OCI-LY7 (cell line): ENCODE results near the gene OR1E1. TPM values are rescaled to one million over a fixed set of nuclear protein-coding genes. Genes with fewer than 3 reads are reported as not detected.
"Not testable (repeated sequence)": the region's sequence is repeated elsewhere in the genome, so short reads cannot be mapped to it uniquely, and the experiment has no call there.

Experiments
- BruUV-seq: library from RNA; stranded (reverse); fragments of 400-500 nt; replicated peaks from 2 replicates; lab custom pipeline; 2021; lab: Mats Ljungman, UMichigan
- CTCF ChIA-PET: fragments of 300-600 bp; sonication (Branson Sonifier 250); formaldehyde crosslinking; loops from one replicate; lab custom pipeline; 2022; ENCODE audit warnings: antibody characterized with exemption; ENCODE audit not compliant: unreplicated experiment; lab: Charles Lee
- POLR2A ChIA-PET: fragments of 300-600 bp; sonication (Branson Sonifier 250); formaldehyde crosslinking; loops from one replicate; lab custom pipeline; 2022; ENCODE audit warnings: antibody characterized with exemption; lab: Charles Lee
- DNase-seq: peaks from one replicate; pipeline ENCODE4 v3.0.0-alpha.2; 2015; ENCODE audit warnings: low spot score
- H2AFZ ChIP-seq: fragments of 200-600 bp; sonication (generic), shearing (Covaris generic); 2 replicates; pipeline ENCODE4 v1.6.1; 2014; ENCODE audit warnings: mild to moderate bottlenecking, antibody characterized with exemption, low read length, moderate library complexity
- H3K27ac ChIP-seq: fragments of 200-600 bp; sonication (generic); 2 replicates; pipeline ENCODE4 v1.5.1; 2014; ENCODE audit warnings: mixed run types, low read depth, mild to moderate bottlenecking, moderate library complexity, low read length, inconsistent platforms; ENCODE audit not compliant: poor library complexity, severe bottlenecking
- H3K36me3 ChIP-seq: fragments of 200-600 bp; sonication (generic); 2 replicates; pipeline ENCODE4 v1.6.1; 2014; ENCODE audit warnings: mild to moderate bottlenecking, antibody characterized with exemption, low read length, moderate library complexity, mixed read lengths; ENCODE audit not compliant: insufficient read depth
- H3K4me1 ChIP-seq: fragments of 200-600 bp; sonication (generic); 2 replicates; pipeline ENCODE4 v1.5.1; 2014; ENCODE audit warnings: mild to moderate bottlenecking, low read length; ENCODE audit not compliant: insufficient read depth, poor library complexity, severe bottlenecking
- H3K4me2 ChIP-seq: fragments of 200-600 bp; sonication (generic); 2 replicates; pipeline ENCODE4 v1.6.1; 2014; ENCODE audit warnings: mild to moderate bottlenecking, low read length
- H3K4me3 ChIP-seq: fragments of 200-600 bp; sonication (generic); 2 replicates; pipeline ENCODE4 v1.5.1; 2014; ENCODE audit warnings: mild to moderate bottlenecking, low read depth, low read length; ENCODE audit not compliant: poor library complexity, severe bottlenecking
- H3K79me2 ChIP-seq: fragments of 200-600 bp; sonication (generic); 2 replicates; pipeline ENCODE4 v1.6.1; 2016; ENCODE audit warnings: low read depth, mild to moderate bottlenecking, low read length, moderate library complexity, mixed read lengths; ENCODE audit not compliant: insufficient read depth
- H3K9me2 ChIP-seq: fragments of 200-600 bp; sonication (generic); 2 replicates; pipeline ENCODE4 v1.6.1; 2016; ENCODE audit warnings: mild to moderate bottlenecking, low read length, mixed read lengths; ENCODE audit not compliant: insufficient read depth
- H3K9me3 ChIP-seq: fragments of 200-600 bp; sonication (generic); 2 replicates; pipeline ENCODE4 v1.6.1; 2014; ENCODE audit warnings: mild to moderate bottlenecking, mixed run types, low read length, mixed read lengths
- H4K20me1 ChIP-seq: fragments of 200-600 bp; sonication (generic); 2 replicates; pipeline ENCODE4 v1.6.1; 2014; ENCODE audit warnings: mild to moderate bottlenecking, antibody characterized with exemption, low read length, moderate library complexity, mixed read lengths; ENCODE audit not compliant: insufficient read depth
- CTCF ChIP-seq: fragments of 200-600 bp; sonication (generic); conservative IDR thresholded peaks from 2 replicates; pipeline ENCODE4 v1.5.1; 2014; ENCODE audit warnings: mild to moderate bottlenecking, antibody characterized with exemption, low read length, moderate library complexity, mixed read lengths
- EZH2phosphoT487 ChIP-seq: fragments of 200-600 bp; sonication (generic); IDR thresholded peaks from 2 replicates; pipeline ENCODE4 v1.6.1; 2018; ENCODE audit warnings: low read depth, borderline replicate concordance, mild to moderate bottlenecking, mixed run types, antibody characterized with exemption, low read length, moderate library complexity, mixed read lengths
- intact Hi-C: fragments of 100-400 bp; cut with micrococcal nuclease; formaldehyde crosslinking; loops from one replicate; pipeline ENCODE4 v1.10.0; 2022; ENCODE audit not compliant: unreplicated experiment
- total RNA-seq, 2 experiments: library from RNA; depleted of rRNA in 1 of 2; stranded (reverse); fragments of >200 nt in 1 of 2; shearing (Covaris generic) in 1 of 2; gene quantifications; 2 replicates each; pipeline ENCODE4 v1.2.3, GENCODE V29; 2014 to 2022

Gene OR1E1
- total RNA-seq, 2 experiments from 2014 or later = not detected

GRCh38 chr17:3400055-3400454 lies 1.8 kb upstream of the OR1E1 start:
- Histone ChIP-seq H2AFZ (no peak overlapping the region), H3K4me1 (no peaks in the 10 kb centered on the region), H3K79me2 (no peaks in the 10 kb centered on the region), H3K9me2 (no peaks in the 10 kb centered on the region), H3K4me3 (no peak overlapping the region), H3K9me3 (no peaks in the 10 kb centered on the region), H3K27ac (no peak overlapping the region), H4K20me1 (no peaks in the 10 kb centered on the region), H3K36me3 (no peaks in the 10 kb centered on the region), H3K4me2 (no peak overlapping the region)
- no peak for DNase-seq
- no peak for TF ChIP-seq EZH2phosphoT487
- TF ChIP-seq CTCF = no peak
- intact Hi-C loops = no loop called here
- ChIA-PET POLR2A (no interaction called here), CTCF (no interaction called here)
- BruUV-seq = no TSS peak

- not testable (repeated sequence) for DNase-seq, H3K4me1 ChIP-seq
These were observed 409 bp downstream of the OR1E1 start for GRCh38 chr17:3397801-3398200.

GRCh38 chr17:3389791-3390190 lies 8.4 kb downstream of the OR1E1 start:
- no peak overlapping the region for H2AFZ ChIP-seq
- DNase-seq = no peak
- no peak overlapping the region for H3K27ac ChIP-seq
- ChIA-PET POLR2A (interaction anchor here (0.5 kb wide), 2 partner anchors 185 to 407 kb away, joined by 4 to 9 read pairs; no protein-coding TSS in a partner anchor), CTCF (no interaction called here)
- TF ChIP-seq EZH2phosphoT487 (no peak), CTCF (no peak)
- H3K79me2 ChIP-seq = no peaks in the 10 kb centered on the region
- peaks cover 3% of the 10 kb centered on the region; the same call in 1 of the 2 replicates for H3K9me2 ChIP-seq
- no peak overlapping the region for H3K4me2 ChIP-seq
- no peak overlapping the region for H3K4me3 ChIP-seq
- no peaks in the 10 kb centered on the region for H4K20me1 ChIP-seq
- H3K9me3 ChIP-seq = no peaks in the 10 kb centered on the region
- H3K4me1 ChIP-seq = no peaks in the 10 kb centered on the region
- H3K36me3 ChIP-seq = no peaks in the 10 kb centered on the region
- intact Hi-C loops = no loop called here
- no TSS peak for BruUV-seq

More at GRCh38 chr17:3397801-3398200, 409 bp downstream of the OR1E1 start:
- H3K4me3 ChIP-seq, POLR2A ChIA-PET, H3K27ac ChIP-seq, H3K36me3 ChIP-seq, H3K9me3 ChIP-seq, H3K4me2 ChIP-seq, intact Hi-C loops, CTCF ChIA-PET, H2AFZ ChIP-seq, BruUV-seq, H3K9me2 ChIP-seq, H3K79me2 ChIP-seq, H4K20me1 ChIP-seq: not testable (repeated sequence)
